Epidermal melanocyte (primary cell): ENCODE data around the gene ENO3.
A peak's percentile ranks its signal among the peaks of the same experiment; 100 is the strongest.

Experiments
- DNase-seq: peaks from one replicate; pipeline ENCODE4 v3.0.0; 2011; ENCODE audit warnings: low spot score; ENCODE audit not compliant: insufficient read length

The ENO3 gene

GRCh38 chr17:4972752-4973151 is 21.8 kb downstream of the ENO3 start:
- DNase-seq, result no peak

GRCh38 chr17:4973256-4974114 is 22.6 kb downstream of the ENO3 start:
- no peak for DNase-seq

- no peak for DNase-seq
Measured at GRCh38 chr17:4974115-4974670, 23.3 kb downstream of the ENO3 start.

GRCh38 chr17:4978726-4979125 is 27.8 kb downstream of the ENO3 start:
- DNase-seq, result no peak

- peak; percentile 75 for DNase-seq
Measured at GRCh38 chr17:4980644-4981216, 29.8 kb downstream of the ENO3 start.

GRCh38 chr17:4982305-4982704 is 31.4 kb downstream of the ENO3 start:
- DNase-seq, result no peak

GRCh38 chr17:4986403-4986802 is 35.5 kb downstream of the ENO3 start:
- DNase-seq, result no peak

- peak; percentile 85 for DNase-seq
Measured at GRCh38 chr17:4986951-4987766, 36.2 kb downstream of the ENO3 start, which contains the start of gene CAMTA2. CAMTA2 (minus strand) TSS chr17:4987675; CDS start chr17:4986222, 1,453 bp downstream.

- DNase-seq, result no peak
Measured at GRCh38 chr17:4987767-4988567, 37.0 kb downstream of the ENO3 start.

GRCh38 chr17:4994081-4994595 is 43.2 kb downstream of the ENO3 start:
- no peak for DNase-seq

- DNase-seq, result peak; percentile 97
Measured at GRCh38 chr17:4997302-4998026, 46.5 kb downstream of the ENO3 start, which contains the start of the genes INCA1 and KIF1C. INCA1 (minus strand) TSS chr17:4997522; CDS start chr17:4994437, 3,085 bp downstream. KIF1C (plus strand) TSS chr17:4997950; CDS start chr17:5000247, 2,297 bp downstream.

- DNase-seq, result no peak
Measured at GRCh38 chr17:4998027-4998731, 47.3 kb downstream of the ENO3 start.

- DNase-seq, result no peak
Measured at GRCh38 chr17:4998732-4999429, 48.0 kb downstream of the ENO3 start.

GRCh38 chr17:4999430-5000093 is 48.6 kb downstream of the ENO3 start:
- no peak for DNase-seq

GRCh38 chr17:5000237-5000639 is 49.3 kb downstream of the ENO3 start:
- no peak for DNase-seq

- DNase-seq, result no peak
Measured at GRCh38 chr17:5002121-5002788, 51.3 kb downstream of the ENO3 start.

GRCh38 chr17:5003214-5003867 is 52.4 kb downstream of the ENO3 start:
- no peak for DNase-seq
